NCI-H2196 treated with DMSO at 0.1 percent for 48 hours (cell line): ENCODE data around the gene CPA2.

ENCODE experiments used
- DNase-seq: peaks from one replicate; lab custom pipeline; 2025; ENCODE audit not compliant: unreplicated experiment; lab: John Stamatoyannopoulos, UW

Gene CPA2

DNA sequence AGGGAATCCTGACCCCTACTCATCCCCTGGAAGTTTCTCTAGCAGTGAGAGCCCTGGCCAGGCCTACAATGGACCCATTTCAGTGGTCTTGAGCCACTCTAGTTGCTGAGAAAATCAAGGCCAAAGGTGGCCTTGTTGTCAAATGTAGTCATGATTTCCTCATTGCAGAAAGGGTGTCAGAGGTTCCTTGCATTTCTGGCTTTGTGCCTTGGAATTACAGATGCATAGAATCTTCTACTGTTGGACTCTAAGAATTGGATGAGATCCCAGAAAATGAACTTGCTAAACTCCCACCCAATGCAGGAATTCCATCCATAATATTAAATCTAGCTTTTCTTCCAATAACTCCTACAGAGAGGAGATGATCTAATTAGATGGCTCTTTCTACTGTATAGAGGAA lies 12.2 kb downstream of the CPA2 start:
- DNase-seq, result no peak

DNA sequence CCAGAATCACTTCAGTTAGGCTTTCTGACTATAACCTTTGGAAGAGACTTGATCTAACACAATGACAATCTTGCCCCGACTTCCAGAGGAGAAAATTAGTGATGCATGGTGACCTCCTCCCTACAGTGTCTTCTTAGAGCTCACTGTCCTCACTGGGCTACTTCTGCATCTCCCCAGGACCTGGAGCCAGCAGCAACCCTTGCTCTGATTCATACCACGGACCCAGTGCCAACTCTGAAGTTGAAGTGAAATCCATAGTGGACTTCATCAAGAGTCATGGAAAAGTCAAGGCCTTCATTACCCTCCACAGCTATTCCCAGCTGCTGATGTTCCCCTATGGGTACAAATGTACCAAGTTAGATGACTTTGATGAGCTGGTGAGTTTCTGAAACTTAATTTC lies 12.6 kb downstream of the CPA2 start:
- no peak for DNase-seq

- DNase-seq, result no peak
These were observed 13.2 kb downstream of the CPA2 start for GRCh38 chr7:130279906-130280305.

DNA sequence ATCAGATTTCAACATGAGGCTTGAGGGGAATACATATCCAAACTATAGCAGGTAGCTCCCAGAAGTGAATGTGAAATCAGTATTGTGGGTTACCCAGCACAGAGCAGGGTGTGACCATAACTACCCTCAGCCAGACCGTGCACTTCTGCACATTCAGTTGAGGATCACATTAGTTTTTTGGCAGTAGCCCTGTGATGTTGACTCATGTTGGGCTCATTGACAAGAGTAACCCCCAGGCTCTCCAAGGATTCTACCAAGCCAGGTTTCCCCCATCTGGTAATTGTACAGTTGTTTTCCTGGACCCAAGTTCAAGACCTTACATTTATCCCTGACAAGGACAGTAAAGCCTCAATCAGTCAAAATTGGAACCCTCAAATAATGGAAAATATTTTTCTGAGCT lies 14.6 kb downstream of the CPA2 start:
- no peak for DNase-seq

DNA sequence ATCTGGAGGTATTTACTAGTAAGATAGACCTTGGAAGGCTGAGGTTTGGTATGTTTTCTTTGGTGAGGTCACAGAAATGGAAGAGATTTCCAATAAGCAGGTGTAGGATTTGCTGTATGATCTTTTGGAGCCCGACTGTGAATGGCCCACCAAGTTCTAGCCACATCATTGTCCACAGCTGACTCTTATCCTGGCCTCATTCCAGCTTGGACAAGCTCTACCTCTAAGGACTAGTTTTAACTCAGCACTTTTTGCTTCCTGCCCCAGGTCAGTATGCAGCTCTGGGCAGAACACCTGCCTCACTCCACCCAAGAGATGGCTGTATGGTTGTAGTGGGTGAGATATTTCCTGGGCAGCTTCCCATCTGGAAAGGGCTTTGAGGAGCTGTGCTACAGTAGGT lies 20.2 kb downstream of the CPA2 start:
- DNase-seq, result no peak

DNA sequence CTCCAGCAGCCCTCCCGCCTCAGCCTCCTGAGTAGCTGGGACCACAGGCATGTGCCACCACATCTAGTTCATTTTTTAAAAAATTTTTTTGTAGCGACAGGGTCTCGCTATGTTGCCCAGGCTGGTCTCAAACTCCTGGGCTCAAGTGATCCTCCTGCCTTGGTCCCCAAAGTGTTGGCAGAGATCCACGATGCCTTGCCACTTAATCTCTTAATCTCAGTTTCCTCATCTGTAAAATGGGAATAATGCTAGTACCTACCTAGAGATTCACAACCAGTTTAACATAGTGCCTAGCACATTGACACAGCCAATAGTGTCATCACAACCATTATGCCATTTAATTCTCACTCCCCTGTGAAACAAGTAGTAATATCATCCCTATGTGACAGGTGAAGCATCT lies 21.5 kb downstream of the CPA2 start:
- DNase-seq, result no peak

DNA sequence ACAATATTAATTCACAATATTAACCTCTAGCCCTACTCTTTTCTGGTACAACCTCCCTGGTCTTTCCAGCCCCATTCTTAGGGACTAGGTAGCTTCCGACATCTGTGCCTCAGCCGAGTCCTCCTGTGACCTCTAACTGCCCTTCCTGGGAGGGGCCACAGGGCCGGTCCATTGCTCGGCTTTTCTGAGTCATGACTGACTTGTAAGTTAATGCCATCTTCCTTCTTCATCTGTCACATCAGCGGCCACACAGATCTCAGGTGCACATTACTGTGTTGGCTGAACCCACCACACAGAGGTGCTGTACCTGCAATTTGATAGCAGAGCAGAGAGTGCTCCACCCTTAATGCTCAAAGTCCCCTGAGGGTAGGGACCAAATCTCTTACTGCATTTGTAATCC lies 22.2 kb downstream of the CPA2 start:
- DNase-seq, result no peak

- DNase-seq, result no peak
These were observed 22.8 kb downstream of the CPA2 start for GRCh38 chr7:130289478-130289877.

GRCh38 chr7:130290745-130291144 lies 24.1 kb downstream of the CPA2 start:
- no peak for DNase-seq

- DNase-seq, result no peak
These were observed 26.1 kb downstream of the CPA2 start, which contains the start of gene CPA4 for GRCh38 chr7:130292682-130293257. TSS of gene CPA4 (plus strand) at chr7:130293161. CDS start at chr7:130293181, 20 bp downstream.

DNA sequence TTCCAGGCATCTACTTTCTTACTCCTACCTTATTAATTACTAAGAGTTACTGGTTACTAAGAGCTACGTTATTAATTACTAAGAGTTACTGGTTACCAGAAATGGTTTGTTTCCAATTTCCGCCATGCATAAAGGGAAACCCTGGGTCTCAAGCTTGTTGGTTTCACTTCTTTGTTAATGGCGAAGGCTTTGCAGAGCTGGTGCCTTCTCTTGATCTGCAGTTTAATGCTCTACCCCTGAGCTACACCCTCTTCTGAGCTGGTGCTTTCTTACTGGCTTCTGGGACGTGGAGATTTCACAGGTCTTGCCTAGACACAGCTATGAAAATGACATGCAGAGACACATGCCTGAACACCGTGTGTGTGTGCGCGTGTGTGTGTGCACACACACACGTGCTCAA lies 26.9 kb downstream of the CPA2 start:
- DNase-seq, result no peak

DNA sequence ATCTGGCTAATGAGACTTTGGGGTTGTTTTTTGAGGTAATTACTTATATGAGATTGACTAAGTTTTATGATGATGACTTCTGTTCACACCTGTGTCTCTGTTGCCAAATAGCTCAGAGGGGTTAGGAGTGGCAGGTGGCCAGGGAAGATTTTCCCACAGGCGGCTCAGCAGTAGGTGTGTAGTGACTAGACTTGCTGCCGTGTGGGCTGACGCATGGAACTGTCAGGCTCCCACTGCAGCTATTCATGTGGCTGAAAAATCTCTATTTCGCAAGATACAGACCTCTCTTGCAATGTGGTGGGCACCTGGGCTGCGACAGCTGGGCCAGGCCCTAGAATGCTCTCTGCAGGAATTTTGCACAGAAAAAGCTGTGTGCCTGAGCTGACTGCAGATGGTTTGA lies 27.7 kb downstream of the CPA2 start:
- no peak for DNase-seq

DNA sequence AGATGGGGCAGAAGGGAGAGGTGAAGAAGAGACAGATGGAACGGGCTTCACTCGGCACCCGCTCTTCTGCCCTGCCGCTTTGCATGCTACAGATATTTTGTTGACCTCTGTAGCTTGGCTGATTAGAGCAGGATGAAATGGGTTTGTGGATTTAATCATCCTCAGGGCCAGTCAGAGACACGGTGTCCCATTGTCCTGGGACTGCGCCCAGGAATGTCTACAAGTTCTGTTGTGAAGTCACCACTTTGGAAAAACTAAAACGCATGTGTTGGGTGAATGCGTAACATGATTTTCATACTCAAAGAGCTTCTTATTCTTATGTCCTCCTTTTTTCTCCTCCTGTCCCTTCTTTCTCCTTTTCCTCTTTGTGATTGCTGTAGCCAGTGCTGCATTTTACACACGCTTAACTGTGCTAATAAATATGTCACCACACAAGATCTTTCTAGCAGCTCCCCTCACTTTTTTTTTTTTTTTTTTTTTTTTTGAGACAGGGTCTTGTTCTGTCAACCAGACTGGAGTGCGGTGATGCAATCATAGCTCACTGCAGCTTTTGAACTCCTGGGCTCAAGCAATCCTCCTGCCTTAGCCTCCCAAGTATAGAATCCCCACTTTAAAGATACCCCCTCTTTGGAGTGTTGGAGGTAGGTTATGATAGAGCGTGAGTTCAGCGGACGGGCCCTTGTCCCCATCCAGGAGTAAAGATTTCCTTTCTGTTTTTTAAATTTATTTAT lies 29.7 kb downstream of the CPA2 start:
- DNase-seq, result no peak

GRCh38 chr7:130297628-130298543 lies 31.2 kb downstream of the CPA2 start:
- DNase-seq, result no peak

GRCh38 chr7:130298544-130299326 lies 32.1 kb downstream of the CPA2 start:
- DNase-seq, result no peak

GRCh38 chr7:130299866-130300265 lies 33.2 kb downstream of the CPA2 start:
- no peak for DNase-seq

DNA sequence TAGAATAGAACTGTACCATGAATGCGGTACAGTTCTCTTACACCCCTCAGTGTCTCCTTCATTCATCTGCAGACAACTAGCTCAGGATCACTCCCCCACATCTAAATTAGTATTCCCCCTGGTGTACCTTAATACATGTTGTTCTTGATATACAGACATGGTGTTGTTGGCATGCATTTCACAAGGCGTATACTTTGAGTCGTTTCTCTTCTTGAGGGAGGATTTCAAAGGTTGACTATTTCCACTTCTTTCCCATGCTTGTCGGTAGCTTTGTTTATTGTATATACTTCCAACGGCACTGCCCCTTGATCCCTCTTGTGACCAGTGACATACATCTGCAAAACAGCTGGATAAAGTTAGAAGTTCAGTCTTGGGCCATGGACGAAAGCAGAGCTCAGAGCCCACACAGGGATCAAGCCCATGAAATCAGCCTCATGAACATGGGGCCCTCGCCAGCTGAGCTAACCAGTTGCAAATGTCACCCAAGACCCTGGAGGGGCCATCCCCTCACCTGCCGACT lies 34.9 kb downstream of the CPA2 start:
- no peak for DNase-seq

- DNase-seq, result no peak
These were observed 36.0 kb downstream of the CPA2 start for GRCh38 chr7:130302649-130303048.

- DNase-seq, result no peak
These were observed 36.5 kb downstream of the CPA2 start for GRCh38 chr7:130303127-130303526.

GRCh38 chr7:130303551-130303950 lies 36.9 kb downstream of the CPA2 start:
- no peak for DNase-seq

- no peak for DNase-seq
These were observed 37.3 kb downstream of the CPA2 start for GRCh38 chr7:130303982-130304381.
